ENCODE results near the gene RINT1.
"Not testable (repeated sequence)": the region's sequence is repeated elsewhere in the genome, so short reads cannot be mapped to it uniquely, and the experiment has no call there.

RINT1 gene

DNA sequence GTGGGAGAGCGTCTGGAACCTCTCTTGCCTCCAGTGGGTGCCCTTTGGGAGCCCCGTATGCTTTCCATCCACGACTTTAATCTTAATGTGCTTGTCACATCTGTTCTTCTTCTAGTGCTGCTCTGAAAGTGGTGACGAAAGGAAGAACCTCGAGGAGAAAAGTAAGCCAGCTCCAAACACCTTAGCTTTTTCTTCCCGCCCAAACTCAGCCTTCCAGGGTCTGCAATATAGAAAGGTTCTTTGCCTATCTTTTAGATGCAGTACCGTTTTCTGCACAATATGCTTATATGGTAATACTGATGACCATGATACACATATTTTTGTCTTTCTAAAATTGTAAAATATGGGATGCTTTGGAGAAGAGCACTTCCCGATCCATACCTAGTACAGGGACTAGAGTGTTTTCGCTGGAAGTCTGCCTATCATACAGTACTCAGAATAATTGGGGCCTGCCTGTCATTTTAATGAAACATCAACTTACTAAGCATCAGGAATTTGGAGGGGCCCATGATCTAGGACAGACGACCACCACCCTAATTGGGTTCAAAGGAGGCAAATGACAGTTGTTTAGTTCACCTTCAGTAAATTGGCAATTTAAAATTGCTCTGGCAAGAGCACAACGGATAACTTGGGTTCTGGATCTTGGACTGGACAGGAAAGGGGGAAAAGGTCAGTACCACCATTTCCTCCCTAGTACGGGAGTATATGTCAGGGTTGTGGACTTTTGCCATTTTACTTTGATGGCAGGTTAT lies 884 bp downstream of the RINT1 start:
- DNase-seq: no peak

DNA sequence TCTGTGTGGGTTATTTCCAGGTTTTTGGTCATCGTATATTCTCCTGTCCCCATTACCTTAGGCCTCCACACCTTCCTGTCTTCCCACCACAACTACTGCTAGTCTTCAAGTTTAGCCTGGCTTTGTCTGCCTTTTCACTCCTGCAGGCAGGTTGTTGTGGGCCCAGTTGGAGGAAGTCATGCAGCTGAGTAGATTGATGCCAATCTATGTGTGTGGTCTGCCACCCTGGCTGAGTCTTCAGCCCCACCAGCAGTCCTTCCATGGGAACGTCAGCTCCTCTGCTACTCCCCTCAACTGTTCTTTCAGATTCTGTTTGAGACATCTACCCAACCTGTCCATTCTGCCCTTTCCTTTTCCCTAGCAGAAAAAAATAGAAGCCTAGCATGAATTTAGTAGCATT lies 6.3 kb downstream of the RINT1 start:
- DNase-seq: no peak

DNA sequence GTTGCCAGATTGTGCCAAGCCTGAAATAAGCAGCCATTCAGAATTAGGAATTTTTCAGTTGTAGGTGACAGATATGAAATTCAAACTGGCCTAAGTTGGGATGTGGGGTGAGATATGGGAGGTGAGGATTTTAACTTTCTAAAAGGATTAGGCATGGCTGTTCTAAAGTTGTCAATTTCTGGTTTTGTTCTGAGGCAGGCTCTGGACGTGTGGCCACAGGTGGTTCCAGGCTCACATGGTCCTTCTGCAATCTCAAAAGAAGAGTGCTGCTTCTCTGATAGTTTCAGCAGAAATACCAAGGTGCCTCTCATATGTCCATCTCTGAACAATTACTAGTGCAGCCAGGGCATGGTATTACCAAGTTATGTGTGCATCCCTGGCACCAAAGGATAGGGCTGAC lies 27.9 kb downstream of the RINT1 start:
- DNase-seq: no peak

DNA sequence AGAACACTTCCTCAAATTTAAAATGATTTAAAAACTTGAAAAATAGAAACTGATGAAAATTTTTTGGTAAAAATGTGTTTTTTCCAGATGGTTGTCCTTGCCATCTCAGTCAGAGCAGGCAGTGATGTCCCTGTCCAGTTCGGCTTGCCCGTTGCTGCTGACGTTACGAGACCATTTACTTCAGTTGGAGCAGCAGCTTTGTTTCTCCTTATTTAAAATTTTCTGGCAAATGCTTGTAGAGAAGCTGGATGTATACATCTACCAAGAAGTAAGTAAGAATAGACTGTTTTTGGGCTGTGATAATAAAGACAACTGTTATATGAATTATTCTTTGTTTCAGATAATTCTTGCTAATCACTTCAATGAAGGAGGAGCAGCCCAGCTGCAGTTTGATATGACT lies 33.2 kb downstream of the RINT1 start:
- no peak for DNase-seq

DNA sequence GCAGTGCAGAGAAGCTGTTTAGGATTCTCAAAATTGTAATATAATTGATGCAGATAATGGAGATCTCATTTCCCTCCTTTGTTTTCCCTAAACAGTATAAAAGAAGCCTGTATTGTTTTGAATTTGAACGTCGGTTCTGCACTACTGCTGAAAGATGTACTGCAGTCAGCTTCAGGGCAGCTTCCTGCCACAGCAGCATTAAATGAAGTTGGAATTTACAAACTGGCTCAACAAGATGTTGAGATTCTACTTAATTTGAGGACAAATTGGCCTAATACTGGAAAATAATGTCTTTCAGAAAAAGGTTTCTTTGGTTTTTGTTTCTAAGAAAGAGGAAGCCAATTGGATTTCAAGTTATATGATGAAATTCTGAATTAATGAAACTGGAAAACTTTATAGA lies 35.0 kb downstream of the RINT1 start:
- no peak for DNase-seq

DNA sequence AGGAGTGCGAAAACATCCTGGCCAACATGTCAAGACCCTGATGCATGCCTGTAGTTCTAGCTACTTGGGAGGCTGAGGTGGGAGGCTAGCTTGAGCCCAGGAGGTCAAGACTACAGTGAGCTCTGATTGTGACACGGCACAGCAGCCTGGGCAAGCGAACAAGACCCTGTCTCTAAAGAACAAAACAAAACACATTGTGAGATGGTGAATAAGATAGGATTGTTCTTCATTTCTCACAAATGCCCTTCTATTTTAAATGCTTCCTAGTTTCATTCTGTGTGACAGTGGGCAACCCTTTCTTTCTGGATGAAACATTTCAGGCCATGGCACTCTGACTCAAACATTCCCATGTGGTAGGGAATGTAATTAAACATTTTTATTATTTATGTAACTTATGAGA lies 35.8 kb downstream of the RINT1 start:
- DNase-seq: no peak

DNA sequence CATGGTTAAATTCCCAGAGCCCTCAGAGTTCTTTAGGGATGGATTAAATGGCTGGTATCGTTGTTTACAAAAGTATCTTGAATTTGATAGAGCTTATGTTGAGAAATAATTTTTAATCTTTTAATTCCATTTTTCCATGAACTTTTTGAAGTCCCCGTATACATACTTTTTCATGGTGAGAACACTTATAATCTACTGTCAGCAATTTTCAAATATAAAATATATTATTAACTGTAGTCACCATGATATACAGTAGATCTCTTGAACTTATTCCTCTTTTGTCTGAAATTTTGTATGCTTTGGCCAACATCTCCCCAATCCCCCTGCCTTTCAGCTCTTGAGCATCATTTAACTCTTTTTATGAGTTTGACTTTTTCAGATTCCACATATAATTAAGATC lies 39.9 kb downstream of the RINT1 start:
- DNase-seq: no peak

DNA sequence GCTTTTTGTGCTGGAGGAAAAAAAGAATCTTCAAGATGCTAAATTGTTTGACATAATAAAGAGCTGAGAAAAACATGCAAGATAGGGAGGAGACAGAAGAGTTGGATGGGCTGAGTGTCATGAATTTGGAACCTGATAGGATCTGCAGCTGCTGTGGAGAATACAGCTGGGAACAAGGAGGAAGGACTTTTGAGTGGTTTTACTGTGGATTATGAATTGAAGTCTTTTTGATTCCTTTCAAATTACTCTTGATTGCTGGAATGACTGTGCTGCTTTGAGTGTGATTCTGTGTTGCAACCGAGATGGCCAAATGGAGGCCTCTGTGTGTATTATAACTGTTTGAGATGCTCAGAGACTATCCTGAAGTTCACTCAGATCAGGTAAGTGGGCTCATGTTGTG lies 45.2 kb downstream of the RINT1 start:
- DNase-seq: no peak

DNA sequence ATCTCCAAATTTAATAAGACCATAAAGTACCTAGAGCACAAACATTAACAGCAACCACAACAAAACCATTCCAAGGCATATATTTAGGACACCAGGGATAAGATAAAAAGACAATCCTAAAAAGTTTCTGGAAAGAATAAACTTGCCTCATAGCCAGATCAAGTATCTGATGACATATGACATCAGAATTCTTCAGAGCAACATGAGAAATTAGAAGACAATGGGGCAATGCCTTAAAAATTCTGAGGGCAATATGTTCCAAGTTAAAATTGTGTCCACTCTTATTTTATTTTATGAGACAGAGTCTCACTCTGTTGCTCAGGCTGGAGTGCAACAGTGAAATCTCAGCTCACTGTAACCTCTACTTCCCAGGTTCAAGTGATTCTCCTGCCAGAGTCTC lies 46.5 kb downstream of the RINT1 start:
- no peak for DNase-seq

DNA sequence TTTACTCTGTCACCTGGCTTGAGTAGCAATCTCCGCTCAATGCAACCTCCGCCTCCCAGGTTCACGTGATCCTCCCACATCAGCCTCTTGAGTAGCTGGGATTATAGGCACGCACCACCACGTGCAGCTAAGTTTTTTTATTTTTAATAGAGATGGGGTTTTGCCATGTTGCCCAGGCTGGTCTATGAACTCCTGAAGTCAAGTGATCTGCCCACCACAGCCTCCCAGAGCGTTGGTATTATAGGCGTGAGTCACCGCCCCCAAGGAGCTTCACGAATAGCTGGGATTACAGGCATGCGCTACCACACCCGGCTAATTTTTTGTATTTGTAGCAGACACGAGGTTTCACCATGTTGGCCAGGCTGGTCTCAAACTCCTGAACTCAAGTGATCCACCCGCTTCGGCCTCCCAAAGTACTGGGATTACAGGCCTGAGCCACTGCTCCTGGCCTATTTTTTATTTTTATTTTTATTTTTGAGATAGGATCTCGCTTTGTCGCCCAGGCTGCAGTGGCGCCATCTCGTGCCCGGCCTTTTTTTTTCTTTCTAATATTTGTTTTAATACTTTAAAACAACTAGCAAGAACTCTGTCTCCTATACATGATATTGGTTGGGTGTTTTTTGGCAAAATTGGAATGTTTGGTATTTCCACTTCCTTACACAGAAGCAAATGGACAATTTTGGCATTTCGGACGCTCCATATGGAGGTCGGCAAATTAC lies 48.2 kb downstream of the RINT1 start:
- no peak for DNase-seq

DNA sequence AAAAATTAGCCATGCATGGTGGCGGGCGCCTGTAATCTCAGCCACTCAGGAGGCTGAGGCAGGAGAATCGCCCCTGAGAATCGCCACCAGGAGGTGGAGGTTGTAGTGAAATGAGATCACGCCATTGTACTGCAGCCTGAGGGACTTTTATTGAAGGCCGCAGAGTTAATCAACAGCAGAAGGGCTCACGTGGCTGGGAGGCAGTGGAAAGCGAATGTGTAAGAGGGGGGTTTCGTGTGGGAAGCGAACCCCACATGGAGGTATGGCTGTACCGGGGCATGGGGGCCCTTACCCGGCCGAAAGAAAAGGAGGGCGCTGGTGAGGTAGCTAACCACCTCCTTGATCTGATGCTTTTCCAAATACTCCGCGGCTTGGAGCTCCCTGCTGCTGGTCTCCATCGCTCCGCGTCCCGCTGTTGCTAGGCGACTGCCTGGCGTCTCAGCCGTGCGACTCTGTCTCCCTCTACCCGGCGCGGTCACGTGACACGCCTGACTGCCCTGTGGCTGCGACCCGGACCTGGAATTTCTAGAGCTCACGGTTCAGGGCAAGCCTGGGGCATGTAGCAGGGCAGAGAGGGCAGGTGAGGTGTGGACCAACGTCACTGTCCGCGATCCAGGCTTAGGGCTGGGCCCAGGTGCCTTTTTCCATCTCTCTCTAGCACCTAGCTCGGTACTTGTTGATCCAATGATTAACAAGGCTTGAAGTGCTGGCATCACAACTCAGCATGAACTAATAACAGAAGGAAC lies 49.2 kb downstream of the RINT1 start, which contains the start of gene EFCAB10:
Gene EFCAB10, minus strand, starts transcription at position 428 of the 746 bp plus-strand sequence. Its CDS starts 30 bp downstream, at position 398.
- DNase-seq: peak; percentile 14

DNA sequence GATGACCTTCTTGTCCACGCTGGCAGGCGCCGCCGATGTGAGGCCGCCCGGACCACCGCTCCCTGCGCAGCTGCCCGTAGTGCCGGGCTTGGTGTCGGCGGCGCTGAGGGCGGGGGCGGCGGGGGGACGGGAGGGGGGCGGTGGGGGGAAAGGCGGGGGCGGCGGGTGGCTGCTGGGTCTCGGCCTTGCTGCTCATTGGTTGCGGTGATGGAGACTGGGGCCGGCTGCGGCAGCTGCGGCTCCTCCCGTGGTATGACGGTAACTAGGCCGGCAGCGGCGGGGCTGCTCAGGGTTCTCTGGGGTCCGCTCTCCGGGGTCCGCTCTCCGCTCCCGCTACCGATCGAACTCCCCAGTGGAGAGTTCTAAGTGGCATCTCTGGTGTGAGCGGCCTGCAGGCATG lies 51.1 kb downstream of the RINT1 start:
- no peak for DNase-seq

DNA sequence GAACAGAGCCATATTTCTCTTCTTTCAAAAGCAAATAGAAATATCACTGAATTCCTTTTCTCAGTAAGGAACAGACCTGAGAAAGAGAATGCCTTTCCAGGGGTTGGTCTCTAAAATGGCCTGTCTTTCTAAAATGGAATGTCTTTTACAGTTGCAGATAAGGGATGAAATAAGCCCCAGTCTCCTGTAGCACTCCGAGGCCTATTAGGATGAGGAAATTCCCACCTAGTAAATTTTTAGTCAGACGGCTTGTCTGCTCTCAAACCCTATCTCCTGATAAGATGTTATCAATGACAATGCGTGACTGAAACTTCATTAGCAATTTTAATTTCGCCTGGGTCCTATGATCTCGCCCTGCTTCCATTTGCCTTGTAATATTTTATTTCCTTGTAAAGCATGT lies 52.2 kb downstream of the RINT1 start:
- no peak for DNase-seq

DNA sequence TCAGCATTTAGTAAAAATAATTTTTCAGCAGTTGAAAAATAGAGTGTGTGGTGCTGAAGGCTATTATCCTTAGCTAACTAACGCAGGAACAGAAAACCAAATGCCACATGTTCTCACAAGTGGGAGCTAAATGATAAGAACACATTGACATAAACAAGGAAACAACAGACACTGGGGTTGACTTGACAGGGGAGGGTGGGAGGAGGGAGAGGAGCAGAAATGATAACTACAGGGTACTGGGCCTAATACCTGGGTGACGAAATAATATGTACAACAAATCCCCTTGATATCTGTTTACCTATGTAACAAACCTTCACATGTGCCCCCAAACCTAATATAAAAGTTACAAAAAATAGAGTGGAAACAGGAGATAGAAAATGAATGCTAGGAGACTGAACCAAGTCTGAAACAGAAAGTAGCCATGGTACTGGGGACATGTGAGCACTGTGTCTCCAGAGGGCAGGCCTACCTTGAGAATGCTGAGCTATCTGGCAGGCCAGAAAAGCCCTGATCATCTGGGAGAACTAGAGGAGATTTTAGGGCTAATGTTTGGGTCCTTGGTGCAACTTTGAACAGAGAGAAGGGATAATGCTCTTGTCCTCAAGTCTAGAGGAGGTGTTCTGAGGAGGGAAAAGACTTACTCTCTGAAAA lies 54.0 kb downstream of the RINT1 start:
- DNase-seq: no peak

DNA sequence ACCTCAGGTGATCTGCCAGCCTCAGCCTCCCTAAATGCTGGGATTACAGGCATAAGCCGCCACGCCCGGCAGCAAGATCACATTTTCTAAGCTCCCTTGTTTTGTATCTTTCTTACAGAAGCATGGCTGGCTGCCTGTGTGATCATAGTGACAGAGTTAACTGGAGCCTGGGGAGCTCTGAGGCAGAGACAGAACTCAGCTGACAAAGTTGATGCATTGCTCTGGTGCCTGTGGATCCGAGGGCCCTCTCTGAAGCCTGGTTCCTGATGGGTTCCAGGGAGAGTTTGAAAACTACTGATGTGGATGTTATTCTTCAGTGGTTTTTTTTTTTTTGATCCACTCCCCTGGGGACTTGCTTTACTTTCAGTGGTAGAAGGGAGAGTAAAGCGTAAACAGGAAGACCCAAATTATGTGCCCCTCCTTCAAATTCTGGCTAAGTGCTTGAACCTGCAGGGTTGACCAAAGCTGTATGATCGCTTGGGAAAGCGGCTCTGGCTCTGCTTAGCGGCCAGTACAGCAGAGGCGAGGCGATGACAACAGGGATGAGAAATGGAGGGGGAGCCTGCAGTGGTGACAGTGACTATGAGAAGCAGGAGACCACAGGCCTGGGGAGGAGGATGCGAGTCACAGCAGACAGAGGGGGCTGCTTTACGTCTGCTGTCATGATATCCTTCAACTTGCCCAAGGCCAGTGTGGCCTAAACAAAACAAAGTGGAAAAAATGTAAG lies 56.1 kb downstream of the RINT1 start:
- DNase-seq: no peak

DNA sequence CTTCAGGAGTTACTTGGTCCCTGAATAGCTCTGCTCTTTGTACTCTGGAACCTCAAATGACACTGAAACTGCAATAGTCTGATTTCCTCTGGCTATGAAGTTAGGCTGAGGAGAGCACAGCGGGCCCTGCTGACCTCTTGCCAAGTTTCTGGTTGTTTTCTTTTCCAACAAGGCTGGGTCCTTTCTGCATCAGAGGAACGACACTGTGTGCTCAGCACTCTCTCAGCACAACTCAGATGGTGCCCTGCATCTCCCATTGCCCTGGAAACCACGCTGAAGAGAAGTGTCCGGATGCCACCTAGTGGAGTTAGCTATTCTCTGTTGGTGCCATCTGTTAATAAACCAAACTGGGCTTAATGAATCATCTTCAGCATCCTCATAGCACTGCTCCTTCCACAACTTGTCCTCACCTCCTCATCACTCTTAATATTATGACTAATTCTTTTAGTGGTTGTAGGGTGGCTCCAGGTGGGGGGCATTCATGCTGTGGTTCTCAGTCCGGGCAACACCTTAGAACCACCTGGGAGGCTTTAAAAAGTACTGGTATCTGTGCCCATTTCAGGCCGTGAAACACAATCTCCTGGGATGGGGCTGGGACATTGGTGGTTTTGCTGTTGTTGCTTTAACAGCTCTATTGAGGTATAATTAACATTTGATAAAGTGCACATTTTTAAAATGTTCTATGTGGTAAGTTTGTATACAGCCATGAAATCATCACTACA lies 57.5 kb downstream of the RINT1 start:
- no peak for DNase-seq

DNA sequence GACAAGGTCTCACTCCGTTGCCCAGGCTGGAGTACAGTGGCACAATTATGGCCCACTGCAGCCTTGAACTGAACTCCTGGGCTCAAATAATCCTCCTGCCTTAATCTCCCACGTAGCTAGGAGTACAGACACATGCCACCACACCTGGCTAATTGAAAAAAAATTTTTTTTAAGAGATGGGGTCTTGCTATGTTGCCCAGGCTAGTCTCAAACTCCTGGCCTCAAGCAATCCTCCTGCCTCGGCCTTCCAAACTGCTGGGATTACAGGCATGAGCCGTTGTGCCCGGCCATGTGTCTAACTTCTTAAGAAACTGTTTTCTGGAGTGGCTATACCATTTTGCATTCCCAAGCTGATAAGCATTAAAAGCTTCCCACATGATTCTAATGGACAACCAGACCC lies 58.8 kb downstream of the RINT1 start:
- no peak for DNase-seq

DNA sequence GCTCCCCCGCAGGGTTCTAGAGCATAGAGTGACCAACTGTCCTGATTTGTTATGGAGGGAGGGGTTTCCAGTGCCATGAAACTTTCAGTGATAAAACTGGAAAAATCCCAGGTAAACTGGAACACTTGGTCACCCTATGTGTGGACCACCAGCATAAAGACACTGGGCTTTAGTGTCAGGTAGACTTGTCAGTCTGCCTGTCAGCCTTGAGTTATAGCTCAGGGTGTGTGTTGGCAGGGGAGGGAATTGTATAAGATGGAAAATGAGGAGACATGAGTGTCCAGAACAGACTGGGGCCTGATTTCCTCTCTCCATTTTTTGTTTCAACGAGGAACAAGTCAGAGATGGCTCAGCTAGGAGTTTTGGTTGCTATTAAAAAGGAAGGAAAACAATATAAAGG lies 59.5 kb downstream of the RINT1 start:
- no peak for DNase-seq

DNA sequence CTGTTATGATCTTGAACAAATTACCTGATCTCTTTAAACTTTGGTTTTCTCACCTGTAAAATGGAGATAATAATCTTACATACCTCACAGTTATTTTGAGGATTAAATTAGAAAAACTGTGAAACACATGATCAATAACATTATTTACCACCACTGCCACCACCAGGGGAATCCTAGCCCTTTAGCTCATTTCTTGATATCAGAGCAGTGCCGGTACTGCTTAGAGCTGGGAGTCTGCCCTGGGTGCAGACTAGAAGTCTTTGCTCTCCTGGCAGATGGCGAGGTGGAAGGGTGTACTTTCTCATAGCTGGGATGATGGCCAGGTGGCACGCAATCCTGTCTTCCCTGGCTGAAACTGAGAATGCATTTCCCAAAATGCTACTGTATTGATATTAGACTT lies 62.0 kb downstream of the RINT1 start:
- DNase-seq: no peak

DNA sequence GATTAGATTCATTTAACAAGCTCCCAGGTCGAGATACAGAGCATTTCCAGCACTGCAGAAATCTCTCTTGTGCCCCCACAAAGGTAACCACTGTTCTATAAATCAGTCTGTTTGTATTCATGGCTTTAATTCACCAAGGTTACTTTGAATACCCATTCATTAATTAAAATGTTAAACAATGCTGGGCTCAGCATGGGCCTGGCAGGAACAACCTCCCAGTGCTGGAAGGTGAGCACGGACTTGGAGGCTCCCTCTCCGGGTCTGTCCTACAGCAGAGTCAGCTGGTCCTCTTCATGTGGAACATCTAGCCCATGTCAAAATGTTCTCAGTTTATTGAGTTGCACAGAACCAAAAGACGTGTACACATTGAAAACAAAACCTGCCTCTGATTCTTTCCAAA lies 64.9 kb downstream of the RINT1 start:
- no peak for DNase-seq

DNA sequence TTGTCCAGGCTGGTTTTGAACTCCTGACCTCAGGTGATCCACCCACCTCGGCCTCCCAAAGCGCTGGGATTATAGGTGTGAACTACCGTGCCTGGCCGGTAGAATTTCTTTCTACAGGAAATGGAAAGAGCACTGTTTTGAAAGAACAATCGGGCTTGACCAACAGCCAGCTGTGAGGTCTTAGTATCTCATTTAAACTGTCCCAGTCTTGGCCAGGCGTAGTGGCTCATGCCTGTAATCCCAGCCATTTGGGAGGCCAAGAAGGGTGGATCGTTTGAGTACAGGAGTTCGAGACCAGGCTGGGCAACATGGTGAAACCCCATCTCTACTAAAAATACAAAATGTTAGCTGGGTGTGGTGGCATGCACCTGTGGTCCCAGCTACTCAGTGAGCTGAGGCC lies 67.1 kb downstream of the RINT1 start:
- DNase-seq: not testable (repeated sequence)

DNA sequence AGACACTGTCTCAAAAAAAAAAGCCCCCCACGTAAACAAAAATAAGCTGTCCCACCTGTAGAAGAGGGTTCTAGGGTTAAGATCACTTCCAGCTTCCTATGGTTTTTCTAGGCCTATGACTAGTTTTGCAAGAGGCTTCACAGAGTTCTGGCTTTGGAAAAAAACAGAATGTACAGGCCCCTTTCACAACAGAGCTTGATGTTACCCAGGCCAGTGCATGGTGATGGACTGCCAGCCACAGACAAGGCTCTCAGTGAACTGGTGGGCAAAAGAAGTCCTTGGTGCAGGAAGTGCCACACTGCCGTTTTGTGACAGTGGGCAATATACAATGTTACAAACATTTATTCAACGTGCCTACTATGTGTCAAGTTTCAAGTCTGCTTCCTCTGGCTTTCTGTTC lies 67.5 kb downstream of the RINT1 start:
- no peak for DNase-seq
